Measurements from ENCODE around the gene PARP8. TPM values are rescaled to one million over a fixed set of nuclear protein-coding genes. Genes with fewer than 3 reads are reported as not detected.

PARP8 gene
- total RNA-seq, 2 experiments from 2014 or later, result 181 to 200 TPM

DNA sequence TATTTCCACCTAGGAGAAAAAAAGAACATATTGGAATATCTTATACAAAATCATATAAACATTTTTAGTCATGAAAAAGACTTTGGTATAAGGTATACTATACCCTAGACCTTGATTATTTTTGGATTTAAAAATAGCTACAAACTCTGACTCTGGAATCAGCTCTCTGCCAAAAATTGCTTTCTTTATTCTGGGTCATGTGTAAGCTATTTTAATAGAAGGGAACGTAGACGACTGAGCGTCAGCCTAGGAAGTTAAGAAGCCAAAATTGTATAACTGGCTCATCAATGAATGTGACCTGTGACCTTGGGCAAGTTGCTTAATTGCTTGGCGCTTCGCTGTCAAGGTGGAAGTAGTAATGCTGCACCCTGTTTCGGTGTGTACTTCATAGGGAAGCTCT lies 157.1 kb downstream of the PARP8 start:
- peaks cover 91% of the 10 kb centered on the region for H3K36me3 ChIP-seq (ENCODE audit: insufficient read depth, low read length)
- H3K27ac ChIP-seq (ENCODE audit: low read depth in 1 of 2, low read length in 2 of 2), result no peak overlapping the region
- Mint-ChIP-seq H3K4me1 (ENCODE audit: low read depth) (peaks cover 14% of the 10 kb centered on the region), H3K36me3 (ENCODE audit: low read depth) (peaks cover 94% of the 10 kb centered on the region), H3K27ac (no peak overlapping the region), H3K27me3 (no peaks in the 10 kb centered on the region), H3K4me3 (no peak overlapping the region), H3K9me3 (no peaks in the 10 kb centered on the region)
- ChIA-PET POLR2A (no interaction called here), CTCF (no interaction called here)
- DNase-seq (no peak), ATAC-seq (ENCODE audit: poor library complexity) (no peak)
- no peak for TF ChIP-seq CTCF (IDR thresholded peaks at IDR 0.05)
- no peak overlapping the region for H3K4me3 ChIP-seq (ENCODE audit: low read length)
- H3K9me3 ChIP-seq (ENCODE audit: control insufficient read depth in 1 of 2, insufficient read depth in 1 of 2, low read length in 2 of 2), result no peaks in the 10 kb centered on the region
- intact Hi-C loops (cut with DNase I, micrococcal nuclease), result no loop called here
- no peaks in the 10 kb centered on the region for H3K27me3 ChIP-seq (ENCODE audit: control insufficient read depth in 1 of 2, insufficient read depth in 2 of 2, low read length in 2 of 2)
- H3K4me1 ChIP-seq (ENCODE audit: insufficient read depth, low read length), result no peaks in the 10 kb centered on the region

DNA sequence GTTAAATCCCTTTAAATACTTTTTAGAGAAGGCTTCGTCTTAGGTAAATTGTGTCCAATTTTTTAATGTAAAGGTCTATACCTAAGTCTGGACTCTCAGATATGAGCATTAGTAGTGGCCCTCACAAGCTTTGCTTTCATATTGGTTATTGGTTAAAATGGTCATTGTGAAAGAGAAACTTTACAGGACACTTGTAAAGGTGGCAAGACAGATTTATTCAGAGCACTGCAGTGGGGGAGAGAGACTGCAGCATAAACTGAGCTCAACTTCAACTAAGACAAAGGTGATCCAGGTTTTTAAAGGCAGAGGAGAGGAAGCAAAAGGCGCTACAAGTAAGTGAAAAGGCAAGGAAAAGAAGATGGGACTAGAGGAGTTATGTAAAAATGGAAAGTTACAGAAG lies 157.7 kb downstream of the PARP8 start:
- DNase-seq, result no peak
- Histone ChIP-seq H3K27me3 (ENCODE audit: control insufficient read depth in 1 of 2, insufficient read depth in 2 of 2, low read length in 2 of 2) (no peaks in the 10 kb centered on the region), H3K36me3 (ENCODE audit: insufficient read depth, low read length) (peaks cover 93% of the 10 kb centered on the region), H3K9me3 (ENCODE audit: control insufficient read depth in 1 of 2, insufficient read depth in 1 of 2, low read length in 2 of 2) (no peaks in the 10 kb centered on the region), H3K4me1 (ENCODE audit: insufficient read depth, low read length) (no peaks in the 10 kb centered on the region), H3K27ac (ENCODE audit: low read depth in 1 of 2, low read length in 2 of 2) (no peak overlapping the region), H3K4me3 (ENCODE audit: low read length) (no peak overlapping the region)
- intact Hi-C loops (cut with DNase I, micrococcal nuclease), result no loop called here
- CTCF ChIA-PET, result no interaction called here
- no peak for ATAC-seq (ENCODE audit: poor library complexity)
- Mint-ChIP-seq H3K9me3 (no peaks in the 10 kb centered on the region), H3K36me3 (ENCODE audit: low read depth) (peaks cover 95% of the 10 kb centered on the region), H3K27ac (peak overlapping the region; percentile 2), H3K4me3 (no peak overlapping the region), H3K27me3 (no peaks in the 10 kb centered on the region), H3K4me1 (ENCODE audit: low read depth) (peaks cover 14% of the 10 kb centered on the region)
- TF ChIP-seq CTCF (IDR thresholded peaks at IDR 0.05), result no peak
- POLR2A ChIA-PET, result no interaction called here

DNA sequence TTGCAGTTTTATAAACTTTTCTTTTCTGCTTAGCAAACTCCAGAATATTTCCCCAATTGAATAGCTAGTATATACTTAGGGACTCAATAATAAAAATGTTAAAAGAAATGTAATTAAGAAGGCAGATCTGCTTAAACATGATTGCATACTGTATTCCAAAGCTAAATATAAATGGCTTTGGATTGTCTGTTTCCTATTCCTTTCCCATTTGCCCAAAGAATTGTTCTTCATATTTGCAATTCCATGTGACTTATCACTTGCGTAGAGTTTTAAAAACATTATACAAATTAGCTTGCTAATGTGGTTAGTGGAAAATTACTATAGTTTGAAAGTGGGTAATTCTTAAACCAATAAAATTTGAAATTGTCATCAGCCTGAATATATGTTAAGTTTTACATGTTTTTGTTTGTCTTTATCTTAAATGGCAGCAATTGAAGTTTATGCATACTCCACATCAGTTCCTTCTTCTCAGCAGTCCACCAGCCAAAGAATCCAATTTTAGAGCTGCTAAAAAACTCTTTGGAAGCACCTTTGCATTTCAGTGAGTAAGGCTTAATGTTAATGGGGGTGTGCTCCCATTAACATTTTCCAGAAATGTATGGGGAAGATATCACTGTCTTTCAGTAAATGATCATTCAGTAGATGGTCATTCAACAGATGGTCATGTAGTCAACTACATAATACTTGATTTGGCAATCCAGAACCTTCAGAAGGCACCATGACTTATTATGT lies 161.2 kb downstream of the PARP8 start:
- Mint-ChIP-seq H3K27ac (peak overlapping the region; percentile 37), H3K4me3 (no peak overlapping the region), H3K4me1 (ENCODE audit: low read depth) (no peaks in the 10 kb centered on the region), H3K36me3 (ENCODE audit: low read depth) (peaks cover 85% of the 10 kb centered on the region), H3K27me3 (no peaks in the 10 kb centered on the region), H3K9me3 (no peaks in the 10 kb centered on the region)
- Histone ChIP-seq H3K36me3 (ENCODE audit: insufficient read depth, low read length) (peaks cover 96% of the 10 kb centered on the region), H3K27ac (ENCODE audit: low read depth in 1 of 2, low read length in 2 of 2) (no peak overlapping the region), H3K4me1 (ENCODE audit: insufficient read depth, low read length) (no peaks in the 10 kb centered on the region), H3K4me3 (ENCODE audit: low read length) (no peak overlapping the region), H3K9me3 (ENCODE audit: control insufficient read depth in 1 of 2, insufficient read depth in 1 of 2, low read length in 2 of 2) (no peaks in the 10 kb centered on the region), H3K27me3 (ENCODE audit: control insufficient read depth in 1 of 2, insufficient read depth in 2 of 2, low read length in 2 of 2) (no peaks in the 10 kb centered on the region)
- ChIA-PET CTCF (interaction anchor here (0.6 to 1.2 kb wide), 2 partner anchors 76 to 413 kb away, joined by 4 read pairs; no protein-coding TSS in a partner anchor), POLR2A (no interaction called here)
- no peak for TF ChIP-seq CTCF (IDR thresholded peaks at IDR 0.05)
- DNase-seq, result no peak
- intact Hi-C loops (cut with DNase I, micrococcal nuclease), result no loop called here
- ATAC-seq (ENCODE audit: poor library complexity), result no peak

All from CD4-positive, alpha-beta T cell (primary cell).